Measurements from ENCODE around the gene ADCY10. TPM values are rescaled to one million over a fixed set of nuclear protein-coding genes. Genes with fewer than 3 reads are reported as not detected.

The ADCY10 gene
- polyA plus RNA-seq, 1 donor from 2014 or later: 0.09 TPM

- H3K27ac ChIP-seq (ENCODE audit: low read length): no peak overlapping the region
- no peak overlapping the region for H3K9ac ChIP-seq (ENCODE audit: low read length)
- no peak overlapping the region for H2AFZ ChIP-seq (ENCODE audit: low read depth, low read length)
- H3F3A ChIP-seq (ENCODE audit: insufficient read depth, low read length, poor library complexity, severe bottlenecking): no peaks in the 10 kb centered on the region
- TF ChIP-seq RAD21 (conservative IDR thresholded peaks at IDR 0.05) (no peak), POLR2AphosphoS5 (IDR thresholded peaks at IDR 0.05) (no peak), TAF1 (IDR thresholded peaks at IDR 0.05; ENCODE audit: low read depth) (no peak), EZH2 (IDR thresholded peaks at IDR 0.05; ENCODE audit: borderline replicate concordance, insufficient read depth, low read length, poor library complexity, severe bottlenecking) (no peak), MXI1 (conservative IDR thresholded peaks at IDR 0.05; ENCODE audit: poor library complexity, severe bottlenecking) (no peak), SMC3 (conservative IDR thresholded peaks at IDR 0.05; ENCODE audit: poor library complexity) (no peak), EP300 (conservative IDR thresholded peaks at IDR 0.05; ENCODE audit: poor library complexity, severe bottlenecking) (no peak)
- TF ChIP-seq, protein P1, sequence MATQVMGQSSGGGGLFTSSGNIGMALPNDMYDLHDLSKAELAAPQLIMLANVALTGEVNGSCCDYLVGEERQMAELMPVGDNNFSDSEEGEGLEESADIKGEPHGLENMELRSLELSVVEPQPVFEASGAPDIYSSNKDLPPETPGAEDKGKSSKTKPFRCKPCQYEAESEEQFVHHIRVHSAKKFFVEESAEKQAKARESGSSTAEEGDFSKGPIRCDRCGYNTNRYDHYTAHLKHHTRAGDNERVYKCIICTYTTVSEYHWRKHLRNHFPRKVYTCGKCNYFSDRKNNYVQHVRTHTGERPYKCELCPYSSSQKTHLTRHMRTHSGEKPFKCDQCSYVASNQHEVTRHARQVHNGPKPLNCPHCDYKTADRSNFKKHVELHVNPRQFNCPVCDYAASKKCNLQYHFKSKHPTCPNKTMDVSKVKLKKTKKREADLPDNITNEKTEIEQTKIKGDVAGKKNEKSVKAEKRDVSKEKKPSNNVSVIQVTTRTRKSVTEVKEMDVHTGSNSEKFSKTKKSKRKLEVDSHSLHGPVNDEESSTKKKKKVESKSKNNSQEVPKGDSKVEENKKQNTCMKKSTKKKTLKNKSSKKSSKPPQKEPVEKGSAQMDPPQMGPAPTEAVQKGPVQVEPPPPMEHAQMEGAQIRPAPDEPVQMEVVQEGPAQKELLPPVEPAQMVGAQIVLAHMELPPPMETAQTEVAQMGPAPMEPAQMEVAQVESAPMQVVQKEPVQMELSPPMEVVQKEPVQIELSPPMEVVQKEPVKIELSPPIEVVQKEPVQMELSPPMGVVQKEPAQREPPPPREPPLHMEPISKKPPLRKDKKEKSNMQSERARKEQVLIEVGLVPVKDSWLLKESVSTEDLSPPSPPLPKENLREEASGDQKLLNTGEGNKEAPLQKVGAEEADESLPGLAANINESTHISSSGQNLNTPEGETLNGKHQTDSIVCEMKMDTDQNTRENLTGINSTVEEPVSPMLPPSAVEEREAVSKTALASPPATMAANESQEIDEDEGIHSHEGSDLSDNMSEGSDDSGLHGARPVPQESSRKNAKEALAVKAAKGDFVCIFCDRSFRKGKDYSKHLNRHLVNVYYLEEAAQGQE (IDR thresholded peaks at IDR 0.05; ENCODE audit: borderline replicate concordance): no peak
- TF ChIP-seq, protein P2, sequence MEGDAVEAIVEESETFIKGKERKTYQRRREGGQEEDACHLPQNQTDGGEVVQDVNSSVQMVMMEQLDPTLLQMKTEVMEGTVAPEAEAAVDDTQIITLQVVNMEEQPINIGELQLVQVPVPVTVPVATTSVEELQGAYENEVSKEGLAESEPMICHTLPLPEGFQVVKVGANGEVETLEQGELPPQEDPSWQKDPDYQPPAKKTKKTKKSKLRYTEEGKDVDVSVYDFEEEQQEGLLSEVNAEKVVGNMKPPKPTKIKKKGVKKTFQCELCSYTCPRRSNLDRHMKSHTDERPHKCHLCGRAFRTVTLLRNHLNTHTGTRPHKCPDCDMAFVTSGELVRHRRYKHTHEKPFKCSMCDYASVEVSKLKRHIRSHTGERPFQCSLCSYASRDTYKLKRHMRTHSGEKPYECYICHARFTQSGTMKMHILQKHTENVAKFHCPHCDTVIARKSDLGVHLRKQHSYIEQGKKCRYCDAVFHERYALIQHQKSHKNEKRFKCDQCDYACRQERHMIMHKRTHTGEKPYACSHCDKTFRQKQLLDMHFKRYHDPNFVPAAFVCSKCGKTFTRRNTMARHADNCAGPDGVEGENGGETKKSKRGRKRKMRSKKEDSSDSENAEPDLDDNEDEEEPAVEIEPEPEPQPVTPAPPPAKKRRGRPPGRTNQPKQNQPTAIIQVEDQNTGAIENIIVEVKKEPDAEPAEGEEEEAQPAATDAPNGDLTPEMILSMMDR (IDR thresholded peaks at IDR 0.05; ENCODE audit: poor library complexity, severe bottlenecking): no peak
- H3K9me3 ChIP-seq (ENCODE audit: low read length): no peaks in the 10 kb centered on the region
- no peaks in the 10 kb centered on the region for H4K20me1 ChIP-seq (ENCODE audit: insufficient read depth)
- no peak overlapping the region for H3K4me2 ChIP-seq (ENCODE audit: low read length)
- H3K4me3 ChIP-seq (ENCODE audit: low read length): no peak overlapping the region
- peaks cover 7% of the 10 kb centered on the region for H3K36me3 ChIP-seq (ENCODE audit: insufficient read depth, low read length)
- H3K27me3 ChIP-seq (ENCODE audit: insufficient read depth, low read depth, low read length): no peaks in the 10 kb centered on the region
- H3K79me2 ChIP-seq (replicated peaks; ENCODE audit: insufficient read depth, low read length): peaks cover 13% of the 10 kb centered on the region
- no peaks in the 10 kb centered on the region for H3K9me2 ChIP-seq (ENCODE audit: insufficient read depth, low read length)
Observed at GRCh38 chr1:167924102-167924501, 10.2 kb upstream of the ADCY10 start.

- Histone ChIP-seq H3K9me2 (ENCODE audit: insufficient read depth, low read length) (no peaks in the 10 kb centered on the region), H3K27ac (ENCODE audit: low read length) (no peak overlapping the region), H3K4me2 (ENCODE audit: low read length) (no peak overlapping the region), H3K9ac (ENCODE audit: low read length) (no peak overlapping the region), H3F3A (ENCODE audit: insufficient read depth, low read length, poor library complexity, severe bottlenecking) (no peaks in the 10 kb centered on the region), H3K79me2 (replicated peaks; ENCODE audit: insufficient read depth, low read length) (peaks cover 13% of the 10 kb centered on the region), H4K20me1 (ENCODE audit: insufficient read depth) (no peaks in the 10 kb centered on the region), H3K27me3 (ENCODE audit: insufficient read depth, low read depth, low read length) (no peaks in the 10 kb centered on the region), H3K36me3 (ENCODE audit: insufficient read depth, low read length) (peaks cover 7% of the 10 kb centered on the region), H2AFZ (ENCODE audit: low read depth, low read length) (no peak overlapping the region), H3K4me3 (ENCODE audit: low read length) (no peak overlapping the region), H3K9me3 (ENCODE audit: low read length) (no peaks in the 10 kb centered on the region)
- TF ChIP-seq, protein P1 (IDR thresholded peaks at IDR 0.05; ENCODE audit: borderline replicate concordance): no peak
- no peak for TF ChIP-seq EZH2 (IDR thresholded peaks at IDR 0.05; ENCODE audit: borderline replicate concordance, insufficient read depth, low read length, poor library complexity, severe bottlenecking)
- no peak for TF ChIP-seq TAF1 (IDR thresholded peaks at IDR 0.05; ENCODE audit: low read depth)
- TF ChIP-seq POLR2AphosphoS5 (IDR thresholded peaks at IDR 0.05): no peak
- no peak for TF ChIP-seq EP300 (conservative IDR thresholded peaks at IDR 0.05; ENCODE audit: poor library complexity, severe bottlenecking)
- TF ChIP-seq RAD21 (conservative IDR thresholded peaks at IDR 0.05): no peak
- no peak for TF ChIP-seq SMC3 (conservative IDR thresholded peaks at IDR 0.05; ENCODE audit: poor library complexity)
- TF ChIP-seq, protein P2 (IDR thresholded peaks at IDR 0.05; ENCODE audit: poor library complexity, severe bottlenecking): no peak
- TF ChIP-seq MXI1 (conservative IDR thresholded peaks at IDR 0.05; ENCODE audit: poor library complexity, severe bottlenecking): no peak
Observed at GRCh38 chr1:167923324-167924056, 9.6 kb upstream of the ADCY10 start.

All from neural cell (in vitro differentiated cells).